Activated T-cell treated with anti-CD3 and anti-CD28 coated beads, Interleukin-2, amount 50 U/mL, for 24 hours (primary cell): ENCODE results near the gene LRRC75B.

ENCODE experiments used
- DNase-seq: peaks from one replicate; pipeline ENCODE4 v3.0.0-alpha.2; 2020
- H3K27ac Mint-ChIP-seq: 2 replicates; pipeline ENCODE4 v1.8.0; 2020; ENCODE audit warnings: mild to moderate bottlenecking, mixed read lengths
- H3K27me3 Mint-ChIP-seq: 2 replicates; pipeline ENCODE4 v1.8.0; 2020; ENCODE audit warnings: mixed read lengths
- H3K36me3 Mint-ChIP-seq: 2 replicates; pipeline ENCODE4 v1.8.0; 2020; ENCODE audit warnings: low read depth, mixed read lengths
- H3K4me1 Mint-ChIP-seq: 2 replicates; pipeline ENCODE4 v1.8.0; 2020; ENCODE audit warnings: low read depth, mixed read lengths
- H3K4me3 Mint-ChIP-seq: 2 replicates; pipeline ENCODE4 v1.8.0; 2020; ENCODE audit warnings: mild to moderate bottlenecking, moderate library complexity, mixed read lengths
- H3K9me3 Mint-ChIP-seq: 2 replicates; pipeline ENCODE4 v1.8.0; 2020; ENCODE audit warnings: mixed read lengths

LRRC75B gene

DNA sequence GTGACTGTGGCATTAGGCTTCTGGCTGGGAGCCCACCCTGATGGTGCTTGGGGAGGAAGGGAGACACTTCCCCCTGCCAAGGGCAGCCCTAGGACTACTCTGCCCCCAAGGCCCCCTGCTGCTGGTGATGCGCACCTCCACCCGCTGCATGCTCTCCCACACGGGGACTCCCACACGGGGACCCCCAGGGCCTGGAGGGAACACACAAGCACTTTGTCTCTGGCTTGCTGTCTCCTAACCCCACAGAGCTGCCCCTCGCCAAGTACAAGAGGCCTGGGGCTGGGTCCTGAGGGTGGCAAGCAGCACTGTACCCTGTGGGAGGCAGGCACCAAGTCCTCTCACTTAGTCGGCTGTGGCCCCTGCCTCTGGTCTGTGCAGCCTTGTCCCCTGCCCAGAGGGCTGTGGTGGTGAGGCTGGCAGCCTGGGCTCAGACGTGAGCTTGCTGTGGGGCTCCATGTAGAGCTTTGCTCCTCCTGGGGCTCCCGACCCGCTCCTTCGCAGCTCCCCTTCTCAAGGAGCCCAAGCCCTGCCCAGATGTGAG, 7.9 kb downstream of the LRRC75B start:
- H3K4me3 Mint-ChIP-seq, result no peak overlapping the region
- no peak for DNase-seq
- no peaks in the 10 kb centered on the region for H3K9me3 Mint-ChIP-seq
- no peaks in the 10 kb centered on the region for H3K4me1 Mint-ChIP-seq
- no peaks in the 10 kb centered on the region for H3K27me3 Mint-ChIP-seq
- H3K27ac Mint-ChIP-seq, result no peak overlapping the region
- H3K36me3 Mint-ChIP-seq, result no peaks in the 10 kb centered on the region

GRCh38 chr22:24584166-24584790, 8.6 kb downstream of the LRRC75B start:
- H3K4me3 Mint-ChIP-seq, result no peak overlapping the region
- H3K27me3 Mint-ChIP-seq, result no peaks in the 10 kb centered on the region
- H3K36me3 Mint-ChIP-seq, result no peaks in the 10 kb centered on the region
- H3K27ac Mint-ChIP-seq, result no peak overlapping the region
- no peaks in the 10 kb centered on the region for H3K4me1 Mint-ChIP-seq
- no peak for DNase-seq
- H3K9me3 Mint-ChIP-seq, result no peaks in the 10 kb centered on the region

DNA sequence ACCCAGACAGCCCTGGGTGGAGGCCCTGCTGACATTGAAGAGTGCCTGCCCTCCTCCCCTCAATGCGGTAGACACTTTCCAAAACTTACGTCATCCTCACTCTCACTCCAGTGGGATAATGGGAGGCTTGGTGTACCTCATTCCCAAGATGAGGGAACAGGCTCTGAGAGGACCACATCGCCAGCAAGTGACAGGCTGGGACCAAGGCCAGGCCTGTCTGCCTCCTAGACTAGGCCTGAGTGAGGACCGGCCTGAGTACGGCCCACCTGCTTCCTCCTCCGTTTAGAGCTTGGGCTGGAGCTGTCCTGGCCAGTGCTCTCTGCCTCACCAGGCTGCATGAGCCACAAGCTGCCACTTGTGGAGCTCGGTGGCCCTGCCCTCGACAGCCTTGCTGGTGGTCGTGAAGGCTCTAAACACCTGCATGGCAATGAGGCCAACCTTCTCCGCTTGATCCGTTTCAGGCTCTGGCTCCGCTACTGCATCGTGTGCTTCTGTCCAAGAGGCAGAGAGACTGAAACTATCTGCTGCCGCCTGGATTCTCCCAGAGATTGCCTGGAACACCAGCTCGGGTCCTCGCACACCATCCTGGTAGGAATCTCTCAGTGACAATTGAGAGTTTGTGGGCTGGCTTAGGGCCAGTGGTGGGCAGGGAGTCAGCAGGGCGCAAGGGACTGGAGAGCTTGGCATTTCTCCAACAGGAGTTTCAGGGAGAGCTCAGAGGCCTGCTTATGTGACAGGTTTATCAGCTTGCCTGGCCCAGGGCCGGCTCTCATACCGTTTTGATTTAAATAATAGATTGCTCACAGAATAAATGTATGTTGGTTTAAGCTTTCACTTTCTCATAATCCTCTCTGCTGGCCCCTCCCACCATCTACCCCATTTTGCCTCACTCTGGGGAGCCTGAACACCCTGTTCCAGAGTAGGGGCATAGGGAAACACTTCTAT, 9.4 kb downstream of the LRRC75B start:
- no peaks in the 10 kb centered on the region for H3K36me3 Mint-ChIP-seq
- no peak for DNase-seq
- no peaks in the 10 kb centered on the region for H3K9me3 Mint-ChIP-seq
- no peaks in the 10 kb centered on the region for H3K27me3 Mint-ChIP-seq
- no peaks in the 10 kb centered on the region for H3K4me1 Mint-ChIP-seq
- H3K27ac Mint-ChIP-seq, result no peak overlapping the region
- no peak overlapping the region for H3K4me3 Mint-ChIP-seq

DNA sequence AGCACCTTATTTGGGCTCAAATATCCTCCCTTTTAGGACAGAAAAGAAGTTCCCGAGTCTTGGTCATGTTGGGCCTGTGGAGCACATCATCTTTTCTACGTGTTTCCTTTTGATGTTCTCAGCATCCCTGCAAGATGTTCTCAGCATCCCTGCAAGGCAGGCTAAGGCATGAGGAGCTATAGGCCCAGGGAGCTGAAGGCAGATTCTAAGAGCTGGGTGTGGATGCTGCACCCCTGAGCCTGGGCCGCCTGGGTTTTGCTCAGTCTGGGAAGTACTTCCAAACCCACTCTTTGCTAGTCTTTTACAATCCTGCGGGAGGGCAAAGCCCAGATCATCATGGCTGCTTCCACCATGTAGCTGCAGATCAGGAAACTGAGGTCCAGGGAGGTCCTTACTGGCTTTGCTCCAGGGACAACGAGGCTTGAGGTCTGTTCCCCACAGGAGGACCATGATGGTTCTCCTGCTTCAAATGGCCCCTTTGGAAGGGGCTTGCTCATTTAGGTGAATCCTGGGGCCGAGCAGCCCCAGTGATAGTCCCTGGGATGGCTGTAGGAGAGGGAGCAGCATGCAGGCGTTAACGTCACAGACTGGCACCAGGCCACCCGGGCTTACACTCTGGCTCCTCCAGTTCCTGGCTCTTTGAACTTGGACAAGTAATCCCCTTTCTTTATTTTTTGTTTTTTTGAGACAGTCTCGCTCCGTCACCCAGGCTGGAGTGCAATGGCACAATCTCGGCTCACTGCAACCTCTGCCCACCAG, 10.6 kb downstream of the LRRC75B start:
- H3K9me3 Mint-ChIP-seq, result no peaks in the 10 kb centered on the region

GRCh38 chr22:24580276-24580675, 12.6 kb downstream of the LRRC75B start:
- no peaks in the 10 kb centered on the region for H3K27me3 Mint-ChIP-seq
- H3K36me3 Mint-ChIP-seq, result peaks cover 21% of the 10 kb centered on the region
- H3K27ac Mint-ChIP-seq, result no peak overlapping the region
- H3K4me1 Mint-ChIP-seq, result no peaks in the 10 kb centered on the region
- DNase-seq, result no peak
- no peaks in the 10 kb centered on the region for H3K9me3 Mint-ChIP-seq
- H3K4me3 Mint-ChIP-seq, result no peak overlapping the region

More for the DNA sequence above, 10.6 kb downstream of the LRRC75B start:
- Mint-ChIP-seq H3K4me3 (no peak overlapping the region), H3K36me3 (peaks cover 8% of the 10 kb centered on the region), H3K4me1 (no peaks in the 10 kb centered on the region), H3K27ac (no peak overlapping the region), H3K27me3 (no peaks in the 10 kb centered on the region)
- no peak for DNase-seq

DNA sequence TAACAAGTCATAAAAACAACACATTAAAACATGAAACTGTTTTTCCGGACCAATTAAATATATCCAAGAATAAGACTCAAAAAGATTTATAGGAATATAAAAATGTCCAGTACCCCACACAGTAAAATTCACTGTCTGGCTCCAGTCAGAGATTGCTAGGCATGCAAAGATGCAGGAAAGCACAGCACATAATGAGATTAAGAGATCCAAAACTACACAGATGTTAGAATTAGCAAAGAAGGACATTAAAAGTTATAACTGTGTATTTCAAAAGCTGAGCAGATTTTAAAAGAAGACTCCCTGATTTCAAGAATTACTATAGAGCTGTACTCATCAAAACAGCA, 13.6 kb downstream of the LRRC75B start:
- no peak overlapping the region for H3K27ac Mint-ChIP-seq
- no peaks in the 10 kb centered on the region for H3K4me1 Mint-ChIP-seq
- no peaks in the 10 kb centered on the region for H3K27me3 Mint-ChIP-seq
- no peak overlapping the region for H3K4me3 Mint-ChIP-seq
- H3K9me3 Mint-ChIP-seq, result no peaks in the 10 kb centered on the region
- H3K36me3 Mint-ChIP-seq, result peaks cover 31% of the 10 kb centered on the region
- no peak for DNase-seq

DNA sequence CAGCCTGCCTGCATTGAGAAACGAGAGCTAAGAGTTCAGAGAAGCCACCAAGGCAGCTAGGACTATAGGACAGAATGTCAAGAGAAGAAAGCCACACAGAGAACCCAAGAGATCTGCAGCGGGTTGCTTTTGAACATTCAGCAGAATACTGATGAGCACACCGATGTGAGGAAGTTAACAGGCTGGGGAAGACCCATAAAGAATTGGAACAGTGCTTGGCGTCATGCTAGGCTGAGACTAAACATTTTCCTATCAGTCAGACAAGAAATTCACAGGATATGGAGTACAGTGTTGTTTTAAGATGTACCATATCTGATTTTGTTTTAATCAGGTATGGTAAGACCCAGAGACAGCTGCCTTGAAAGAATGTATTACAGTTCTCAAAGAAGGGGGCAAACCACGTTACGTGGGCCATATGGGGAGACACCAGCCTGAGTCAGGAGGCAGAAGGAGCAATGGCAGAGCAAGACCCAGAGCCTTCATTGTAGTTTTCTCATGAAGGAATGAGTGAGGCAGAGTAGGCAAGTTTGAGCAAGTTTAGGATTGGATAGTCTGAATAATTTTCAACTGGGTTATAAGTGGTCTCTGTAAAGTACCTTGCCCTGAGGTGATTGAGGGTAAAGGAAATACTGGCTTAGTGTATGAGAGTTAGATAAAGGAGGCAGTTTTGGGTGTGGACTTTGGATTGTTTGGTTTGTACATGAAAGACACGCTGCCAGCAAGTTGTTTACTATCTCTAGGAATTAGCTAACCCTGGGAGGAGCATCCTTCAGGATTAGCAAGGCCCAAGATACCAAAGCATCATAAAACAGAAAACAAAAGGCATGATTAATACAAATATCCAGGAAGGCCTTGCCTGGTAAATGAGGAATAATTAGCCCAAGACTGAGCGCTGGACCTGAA, 14.3 kb downstream of the LRRC75B start:
- H3K4me1 Mint-ChIP-seq, result no peaks in the 10 kb centered on the region
- DNase-seq, result no peak
- peak overlapping the region; percentile 49 for H3K27ac Mint-ChIP-seq
- H3K27me3 Mint-ChIP-seq, result no peaks in the 10 kb centered on the region
- no peaks in the 10 kb centered on the region for H3K9me3 Mint-ChIP-seq
- H3K4me3 Mint-ChIP-seq, result no peak overlapping the region
- peaks cover 37% of the 10 kb centered on the region for H3K36me3 Mint-ChIP-seq

DNA sequence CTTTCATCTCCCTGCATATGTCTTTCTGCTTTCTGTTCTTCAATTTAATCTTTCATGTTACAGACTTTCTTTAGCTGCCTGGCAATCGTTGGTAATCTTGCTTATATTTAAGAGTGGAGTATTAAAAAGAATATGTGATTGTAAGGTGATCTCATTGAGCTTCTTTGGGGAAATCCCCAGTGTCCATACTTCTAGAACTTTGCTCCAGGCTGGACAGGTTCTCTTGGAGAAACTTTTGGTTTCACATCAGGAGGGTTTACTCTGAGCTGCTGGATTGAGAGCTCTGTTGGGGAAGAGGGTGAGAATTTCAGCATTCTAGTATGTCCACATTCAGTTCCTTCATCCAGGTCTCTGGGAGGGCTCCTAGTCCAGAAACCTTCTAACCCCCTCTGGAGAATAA, 16.1 kb downstream of the LRRC75B start:
- no peak for DNase-seq
- H3K27ac Mint-ChIP-seq, result peak overlapping the region; percentile 30
- H3K9me3 Mint-ChIP-seq, result no peaks in the 10 kb centered on the region
- H3K4me3 Mint-ChIP-seq, result no peak overlapping the region
- H3K27me3 Mint-ChIP-seq, result no peaks in the 10 kb centered on the region
- no peaks in the 10 kb centered on the region for H3K4me1 Mint-ChIP-seq
- peaks cover 55% of the 10 kb centered on the region for H3K36me3 Mint-ChIP-seq

DNA sequence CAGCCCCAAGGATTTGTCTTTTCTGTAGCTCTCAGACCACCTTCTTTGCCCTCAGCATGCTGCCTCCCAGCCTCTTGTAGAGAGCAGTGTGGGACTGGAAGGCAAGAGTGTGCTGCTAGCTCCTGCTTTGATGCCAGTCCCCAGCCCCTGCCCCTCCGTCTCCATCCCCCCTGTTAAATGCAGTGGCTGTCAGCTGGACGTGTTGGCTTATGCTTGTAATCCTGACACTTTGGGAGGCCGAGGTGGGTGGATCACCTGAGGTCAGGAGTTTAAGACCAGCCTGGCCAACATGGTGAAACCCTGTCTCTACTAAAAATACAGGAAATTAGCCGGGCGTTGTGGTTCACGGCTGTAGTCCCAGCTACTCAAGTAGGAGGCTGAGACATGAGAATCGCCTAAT, 21.6 kb downstream of the LRRC75B start:
- Mint-ChIP-seq H3K27ac (no peak overlapping the region), H3K27me3 (no peaks in the 10 kb centered on the region), H3K4me3 (no peak overlapping the region), H3K9me3 (no peaks in the 10 kb centered on the region), H3K4me1 (peaks cover 3% of the 10 kb centered on the region), H3K36me3 (peaks cover 86% of the 10 kb centered on the region)
- no peak for DNase-seq

DNA sequence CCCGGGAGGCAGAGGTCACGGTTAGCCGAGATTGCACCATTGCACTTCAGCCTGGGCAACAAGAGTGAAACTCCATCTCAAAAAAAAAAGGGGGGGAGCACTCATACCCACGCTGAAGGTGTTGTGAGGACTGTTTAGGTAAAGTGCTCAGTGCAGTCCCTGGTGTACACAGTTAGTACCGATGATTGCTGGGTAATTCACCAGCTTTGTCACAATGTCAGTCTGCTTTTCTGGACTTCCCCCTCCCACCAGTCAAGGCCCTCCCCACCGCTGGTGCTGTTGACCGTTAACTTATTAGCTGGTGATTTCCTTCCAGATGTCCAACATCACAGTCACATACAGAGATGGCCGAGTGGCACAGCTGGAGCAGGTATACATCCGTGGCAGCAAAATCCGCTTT, 25.2 kb downstream of the LRRC75B start:
- Mint-ChIP-seq H3K36me3 (peaks cover 91% of the 10 kb centered on the region), H3K4me1 (peaks cover 33% of the 10 kb centered on the region), H3K9me3 (no peaks in the 10 kb centered on the region), H3K27me3 (no peaks in the 10 kb centered on the region), H3K4me3 (no peak overlapping the region), H3K27ac (no peak overlapping the region)
- DNase-seq, result no peak

DNA sequence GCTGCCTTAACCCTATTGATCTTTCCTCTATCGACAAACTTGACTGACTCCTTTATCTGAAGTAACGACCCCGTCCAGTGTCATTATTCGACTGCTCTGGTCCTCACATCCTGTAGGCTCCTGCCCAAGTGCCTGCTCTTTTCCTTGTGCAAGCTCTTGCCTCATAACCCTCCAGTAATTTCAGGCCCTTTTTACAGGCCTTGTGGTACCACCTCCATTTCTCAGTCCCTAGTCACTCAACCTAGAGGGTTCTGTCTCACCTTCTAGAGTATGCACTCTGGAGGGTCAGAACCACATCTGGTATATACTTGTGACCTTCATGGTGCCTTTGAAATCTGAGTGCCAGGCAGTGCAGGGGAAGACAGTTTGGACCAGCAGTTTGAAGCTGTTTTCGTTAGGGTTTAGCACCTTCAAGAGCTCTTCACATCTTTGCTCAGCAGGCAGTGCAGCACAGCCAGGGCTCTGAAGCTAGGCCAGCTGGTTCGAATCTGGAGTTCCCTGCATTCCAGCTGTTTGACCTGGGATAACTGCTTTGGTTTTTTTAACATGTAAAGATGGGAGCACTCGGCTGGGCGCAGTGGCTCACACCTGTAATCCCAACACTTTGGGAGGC, 25.9 kb downstream of the LRRC75B start:
- Mint-ChIP-seq H3K27me3 (no peaks in the 10 kb centered on the region), H3K36me3 (peaks cover 91% of the 10 kb centered on the region), H3K9me3 (no peaks in the 10 kb centered on the region), H3K27ac (peak overlapping the region; percentile 44), H3K4me3 (no peak overlapping the region), H3K4me1 (peaks cover 36% of the 10 kb centered on the region)
- DNase-seq, result no peak

- Mint-ChIP-seq H3K27me3 (no peaks in the 10 kb centered on the region), H3K4me1 (peaks cover 46% of the 10 kb centered on the region), H3K27ac (peak overlapping the region; percentile 34), H3K36me3 (peaks cover 84% of the 10 kb centered on the region), H3K9me3 (no peaks in the 10 kb centered on the region), H3K4me3 (no peak overlapping the region)
- DNase-seq, result no peak
These were observed 27.8 kb downstream of the LRRC75B start for GRCh38 chr22:24565077-24565476.

- H3K27ac Mint-ChIP-seq, result peak overlapping the region; percentile 71
- no peak overlapping the region for H3K4me3 Mint-ChIP-seq
These were observed 28.4 kb downstream of the LRRC75B start for GRCh38 chr22:24564376-24565058.

More at GRCh38 chr22:24564376-24565058, 28.4 kb downstream of the LRRC75B start:
- Mint-ChIP-seq H3K36me3 (peaks cover 82% of the 10 kb centered on the region), H3K9me3 (no peaks in the 10 kb centered on the region), H3K4me1 (peaks cover 49% of the 10 kb centered on the region), H3K27me3 (no peaks in the 10 kb centered on the region)
- no peak for DNase-seq
